Keratinocyte (primary cell): ENCODE measurements around the gene RER1. TPM values are rescaled to one million over a fixed set of nuclear protein-coding genes. Genes with fewer than 3 reads are reported as not detected.

Experiments
- DNase-seq: peaks from one replicate; pipeline ENCODE4 v3.0.0-alpha.2; 2011; ENCODE audit warnings: low read depth, missing footprints, low spot score
- FAIRE-seq: peaks from 2 replicates; lab custom pipeline; 2011; peaks lifted over from hg19 to GRCh38; lab: Jason Lieb, UNC
- H2AFZ ChIP-seq: 2 replicates; pipeline ENCODE4 v1.6.0; 2012; ENCODE audit warnings: low read length, control low read depth, inconsistent platforms; ENCODE audit not compliant: control insufficient read depth
- H3K27ac ChIP-seq: 2 replicates; pipeline ENCODE4 v1.5.1; 2011; ENCODE audit warnings: low read length; ENCODE audit not compliant: control insufficient read depth, insufficient read depth
- H3K27me3 ChIP-seq: 3 replicates; pipeline ENCODE4 v1.6.0; 2011; ENCODE audit warnings: low read length; ENCODE audit not compliant: control insufficient read depth, insufficient read depth; ENCODE audit errors: extremely low read depth
- H3K36me3 ChIP-seq, 2 experiments: 2 replicates in 1 of 2; 3 replicates in 1 of 2; pipeline ENCODE4 v1.5.1; 2011; ENCODE audit warnings: low read length in 2 of 2, mild to moderate bottlenecking in 1 of 2; ENCODE audit not compliant: control insufficient read depth in 2 of 2, insufficient read depth in 2 of 2; ENCODE audit errors: extremely low read depth in 1 of 2
- H3K4me1 ChIP-seq: 3 replicates; pipeline ENCODE4 v1.5.1; 2011; ENCODE audit warnings: low read length; ENCODE audit not compliant: control insufficient read depth, insufficient read depth; ENCODE audit errors: extremely low read depth
- H3K4me2 ChIP-seq: 3 replicates; pipeline ENCODE4 v1.6.0; 2011; ENCODE audit warnings: low read depth, low read length; ENCODE audit not compliant: control insufficient read depth, insufficient read depth; ENCODE audit errors: extremely low read depth
- H3K4me3 ChIP-seq, 3 experiments: fragments of 200-600 bp in 1 of 3; sonication (generic) in 1 of 3; 2 replicates in 2 of 3; 3 replicates in 1 of 3; pipeline ENCODE4 v1.5.1; 2011 to 2016; ENCODE audit warnings: low read length in 3 of 3, mild to moderate bottlenecking in 3 of 3, control low read depth in 2 of 3, inconsistent platforms in 1 of 3, low read depth in 1 of 3, mixed read lengths in 1 of 3, mixed run types in 1 of 3, moderate library complexity in 1 of 3; ENCODE audit not compliant: control insufficient read depth in 2 of 3, insufficient read depth in 2 of 3; ENCODE audit errors: extremely low read depth in 1 of 3
- H3K79me2 ChIP-seq: 2 replicates; pipeline ENCODE4 v1.6.0; 2012; ENCODE audit warnings: low read length; ENCODE audit not compliant: control insufficient read depth, insufficient read depth
- H3K9ac ChIP-seq: 3 replicates; pipeline ENCODE4 v1.6.0; 2011; ENCODE audit warnings: low read length; ENCODE audit not compliant: control insufficient read depth, insufficient read depth; ENCODE audit errors: extremely low read depth
- H3K9me1 ChIP-seq: 3 replicates; pipeline ENCODE4 v1.6.0; 2011; ENCODE audit warnings: low read length; ENCODE audit not compliant: control insufficient read depth, insufficient read depth; ENCODE audit errors: extremely low read depth
- H3K9me3 ChIP-seq: 2 replicates; pipeline ENCODE4 v1.5.1; 2012; ENCODE audit warnings: low read depth, low read length; ENCODE audit not compliant: control insufficient read depth
- H4K20me1 ChIP-seq: 3 replicates; pipeline ENCODE4 v1.6.0; 2011; ENCODE audit warnings: low read length; ENCODE audit not compliant: control insufficient read depth, insufficient read depth; ENCODE audit errors: extremely low read depth
- EZH2 ChIP-seq: IDR thresholded peaks from one replicate; pipeline ENCODE4 v1.6.1; 2012; ENCODE audit warnings: inconsistent platforms, mild to moderate bottlenecking, low read length, moderate library complexity
- dilution Hi-C: fragments of 300-500 bp; cut with MboI; formaldehyde crosslinking; loops from one replicate; pipeline ENCODE4 v1.7.0; 2020; ENCODE audit warnings: low sequenced_read_pairs; ENCODE audit not compliant: extremely low pct_ligation_motif_present
- polyA plus RNA-seq, 5 experiments: library from polyadenylated mRNA; depleted of rRNA in 3 of 5; stranded (reverse) in 3 of 5; stranded (forward) in 1 of 5; unstranded in 1 of 5; fragments of >200 nt; gene quantifications; 1 replicate in 1 of 5; 2 replicates in 3 of 5; 3 replicates in 1 of 5; pipeline versions ENCODE4 v1.2.1 to v1.2.3, GENCODE V29; 2011 to 2012; ENCODE audit warnings: missing spikeins in 2 of 5, low read depth in 1 of 5, low replicate concordance in 1 of 5
- TF ChIP-seq, protein P1 (sequence below), 3 experiments: IDR thresholded peaks in 1 of 3; conservative IDR thresholded peaks in 1 of 3; optimal IDR thresholded peaks in 1 of 3; 2 replicates in 2 of 3; 3 replicates in 1 of 3; pipeline versions ENCODE3 to v1.5.1; 2011; ENCODE audit warnings: low read length in 3 of 3, mild to moderate bottlenecking in 3 of 3, moderate library complexity in 2 of 3, control low read depth in 1 of 3, inconsistent platforms in 1 of 3; ENCODE audit not compliant: insufficient read depth in 2 of 3; ENCODE audit errors: extremely low read depth in 1 of 3

Gene RER1
- polyA plus RNA-seq, 1 donor (not counting 4 experiments of a cell fraction or from before 2014, with no cell fraction given) = 297 TPM

DNA sequence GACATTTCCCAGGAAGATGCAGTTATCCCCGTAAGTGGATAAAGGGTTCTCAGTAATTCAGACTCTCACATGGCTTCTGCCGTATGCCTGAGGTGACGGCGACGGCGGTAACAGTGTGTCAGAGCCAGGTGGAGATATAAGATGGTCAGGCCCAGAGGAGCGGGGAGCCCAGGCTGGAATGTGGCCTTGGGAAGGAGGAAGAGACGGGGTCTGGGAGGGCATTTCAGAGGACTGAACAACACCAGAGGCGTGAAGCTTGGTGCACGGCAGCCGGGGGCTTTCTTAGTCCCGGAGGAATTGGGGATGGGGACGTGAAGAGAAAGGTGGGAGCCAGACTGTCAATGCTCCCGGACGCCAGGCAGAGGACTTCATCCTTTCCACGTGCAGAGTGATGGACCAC lies 1.0 kb downstream of the RER1 start:
- Histone ChIP-seq H3K36me3 (peaks cover 14 to 52% of the 10 kb centered on the region in 2 experiments), H3K9me1 (peaks cover 4% of the 10 kb centered on the region), H3K27me3 (no peaks in the 10 kb centered on the region), H3K27ac (peak overlapping the region; percentile 70), H3K9me3 (no peaks in the 10 kb centered on the region), H3K79me2 (peaks cover 61% of the 10 kb centered on the region), H3K9ac (peak overlapping the region; percentile 78), H3K4me3 (peak overlapping the region; percentile 91 to 97 (median 91)), H3K4me2 (peak overlapping the region; percentile 99), H3K4me1 (peaks cover 21% of the 10 kb centered on the region), H4K20me1 (peaks cover 3% of the 10 kb centered on the region), H2AFZ (no peak overlapping the region)
- no peak for TF ChIP-seq EZH2
- TF ChIP-seq, protein P1, sequence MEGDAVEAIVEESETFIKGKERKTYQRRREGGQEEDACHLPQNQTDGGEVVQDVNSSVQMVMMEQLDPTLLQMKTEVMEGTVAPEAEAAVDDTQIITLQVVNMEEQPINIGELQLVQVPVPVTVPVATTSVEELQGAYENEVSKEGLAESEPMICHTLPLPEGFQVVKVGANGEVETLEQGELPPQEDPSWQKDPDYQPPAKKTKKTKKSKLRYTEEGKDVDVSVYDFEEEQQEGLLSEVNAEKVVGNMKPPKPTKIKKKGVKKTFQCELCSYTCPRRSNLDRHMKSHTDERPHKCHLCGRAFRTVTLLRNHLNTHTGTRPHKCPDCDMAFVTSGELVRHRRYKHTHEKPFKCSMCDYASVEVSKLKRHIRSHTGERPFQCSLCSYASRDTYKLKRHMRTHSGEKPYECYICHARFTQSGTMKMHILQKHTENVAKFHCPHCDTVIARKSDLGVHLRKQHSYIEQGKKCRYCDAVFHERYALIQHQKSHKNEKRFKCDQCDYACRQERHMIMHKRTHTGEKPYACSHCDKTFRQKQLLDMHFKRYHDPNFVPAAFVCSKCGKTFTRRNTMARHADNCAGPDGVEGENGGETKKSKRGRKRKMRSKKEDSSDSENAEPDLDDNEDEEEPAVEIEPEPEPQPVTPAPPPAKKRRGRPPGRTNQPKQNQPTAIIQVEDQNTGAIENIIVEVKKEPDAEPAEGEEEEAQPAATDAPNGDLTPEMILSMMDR (optimal IDR thresholded peaks at IDR 0.05 in 1 of 3, IDR thresholded peaks at IDR 0.05 in 1 of 3, conservative IDR thresholded peaks at IDR 0.05 in 1 of 3; ENCODE audit: extremely low read depth in 1 of 3, insufficient read depth in 2 of 3, low read length in 3 of 3) = no peak
- FAIRE-seq (no peak), DNase-seq (no peak)
- dilution Hi-C loops = no loop called here

- H3K36me3 ChIP-seq = peaks cover 16 to 56% of the 10 kb centered on the region in 2 experiments
- no peak for DNase-seq
- no peak overlapping the region for H3K4me3 ChIP-seq
- peaks cover 4% of the 10 kb centered on the region for H3K9me1 ChIP-seq
- peaks cover 21% of the 10 kb centered on the region for H3K4me1 ChIP-seq
- TF ChIP-seq, protein P1 (optimal IDR thresholded peaks at IDR 0.05 in 1 of 3, IDR thresholded peaks at IDR 0.05 in 1 of 3, conservative IDR thresholded peaks at IDR 0.05 in 1 of 3; ENCODE audit: extremely low read depth in 1 of 3, insufficient read depth in 2 of 3, low read length in 3 of 3) = no peak
- no peak for TF ChIP-seq EZH2
- no peak overlapping the region for H2AFZ ChIP-seq
- H4K20me1 ChIP-seq = peaks cover 3% of the 10 kb centered on the region
- no peak overlapping the region for H3K4me2 ChIP-seq
- H3K9ac ChIP-seq = no peak overlapping the region
- no peaks in the 10 kb centered on the region for H3K27me3 ChIP-seq
- dilution Hi-C loops = no loop called here
- peaks cover 63% of the 10 kb centered on the region for H3K79me2 ChIP-seq
- no peak overlapping the region for H3K27ac ChIP-seq
- no peak for FAIRE-seq
- no peaks in the 10 kb centered on the region for H3K9me3 ChIP-seq
These were observed 1.8 kb downstream of the RER1 start for GRCh38 chr1:2393471-2393877.
